HepG2 (cell line): Measurements from ENCODE around the gene PPM1E. TPM values are rescaled to one million over a fixed set of nuclear protein-coding genes. Genes with fewer than 3 reads are reported as not detected.

ENCODE experiments used
- AHR ChIP-seq: IDR thresholded peaks from 2 replicates; pipeline ENCODE4 v1.6.1; 2018; ENCODE audit warnings: missing genetic modification reagents, missing compliant biosample characterization
- ARID2 ChIP-seq: sonication (generic); formaldehyde crosslinking; IDR thresholded peaks from 2 replicates; pipeline ENCODE4 v1.8.1; 2022; ENCODE audit warnings: mild to moderate bottlenecking, missing genetic modification reagents, borderline replicate concordance
- CAMTA2 ChIP-seq: sonication (generic); formaldehyde crosslinking; IDR thresholded peaks from 2 replicates; pipeline ENCODE4 v1.4.0; 2020; ENCODE audit warnings: mild to moderate bottlenecking, missing genetic modification reagents, borderline replicate concordance
- DPF2 ChIP-seq: sonication (generic); formaldehyde crosslinking; IDR thresholded peaks from 2 replicates; pipeline ENCODE4 v1.4.0; 2020; ENCODE audit warnings: mild to moderate bottlenecking, low read depth, missing genetic modification reagents, borderline replicate concordance
- EHMT2 ChIP-seq: fragments of 200-600 bp; sonication (generic); IDR thresholded peaks from 2 replicates; pipeline ENCODE4 v1.7.0; 2017; ENCODE audit warnings: antibody characterized with exemption, low read depth, low read length, borderline replicate concordance
- EZH2 ChIP-seq: conservative IDR thresholded peaks from 2 replicates; pipeline ENCODE4 v1.6.1; 2012; ENCODE audit warnings: mild to moderate bottlenecking, low read depth, low read length, moderate library complexity
- FOXA3 ChIP-seq: IDR thresholded peaks from 2 replicates; pipeline ENCODE4 v1.6.1; 2016; ENCODE audit warnings: missing genetic modification reagents, missing compliant biosample characterization
- GABPB1 ChIP-seq: IDR thresholded peaks from 2 replicates; pipeline ENCODE4 v1.6.1; 2016; ENCODE audit warnings: mild to moderate bottlenecking, missing genetic modification reagents, moderate library complexity, missing compliant biosample characterization
- MTA1 ChIP-seq: sonication (generic); formaldehyde crosslinking; IDR thresholded peaks from 2 replicates; pipeline ENCODE4 v1.4.0; 2020; ENCODE audit warnings: missing genetic modification reagents, mild to moderate bottlenecking, borderline replicate concordance
- NKX3-1 ChIP-seq: sonication (generic); formaldehyde crosslinking; IDR thresholded peaks from 2 replicates; pipeline ENCODE4 v1.5.0; 2020; ENCODE audit warnings: missing genetic modification reagents
- RARG ChIP-seq: sonication (generic); formaldehyde crosslinking; IDR thresholded peaks from 2 replicates; pipeline ENCODE4 v1.4.0; 2020; ENCODE audit warnings: low read depth, mild to moderate bottlenecking, missing genetic modification reagents
- SAP130 ChIP-seq: IDR thresholded peaks from 2 replicates; pipeline ENCODE4 v1.6.1; 2016; ENCODE audit warnings: low read depth
- SP2 ChIP-seq: sonication (generic); formaldehyde crosslinking; IDR thresholded peaks from 2 replicates; pipeline ENCODE4 v1.5.1; 2020; ENCODE audit warnings: mild to moderate bottlenecking, missing genetic modification reagents
- SP4 ChIP-seq: sonication (generic); formaldehyde crosslinking; IDR thresholded peaks from 2 replicates; pipeline ENCODE4 v1.8.1; 2023; ENCODE audit warnings: mild to moderate bottlenecking, missing genetic modification reagents
- YY1 ChIP-seq: IDR thresholded peaks from 2 replicates; pipeline ENCODE4 v1.6.1; 2011; ENCODE audit warnings: low read length, low read depth, moderate library complexity, mild to moderate bottlenecking; ENCODE audit not compliant: insufficient read depth, insufficient replicate concordance
- ZC3H13 ChIP-seq: sonication (generic); formaldehyde crosslinking; IDR thresholded peaks from 2 replicates; pipeline ENCODE4 v1.8.1; 2023; ENCODE audit warnings: mild to moderate bottlenecking, missing genetic modification reagents, moderate library complexity
- ZFX ChIP-seq: sonication (generic); formaldehyde crosslinking; IDR thresholded peaks from 2 replicates; pipeline ENCODE4 v1.4.0; 2020; ENCODE audit warnings: mild to moderate bottlenecking, low read depth, missing genetic modification reagents, moderate library complexity
- ZMYM3 ChIP-seq: sonication (generic); formaldehyde crosslinking; IDR thresholded peaks from 2 replicates; pipeline ENCODE4 v1.5.1; 2020; ENCODE audit warnings: mild to moderate bottlenecking, missing genetic modification reagents
- ZNF343 ChIP-seq: sonication (generic); formaldehyde crosslinking; IDR thresholded peaks from 2 replicates; pipeline ENCODE4 v1.4.0; 2020; ENCODE audit warnings: mild to moderate bottlenecking, missing genetic modification reagents
- ZNF546 ChIP-seq: sonication (generic); formaldehyde crosslinking; conservative IDR thresholded peaks from 2 replicates; pipeline ENCODE4 v1.8.1; 2023; ENCODE audit warnings: mild to moderate bottlenecking, missing genetic modification reagents
- ZNF563 ChIP-seq: sonication (generic); formaldehyde crosslinking; IDR thresholded peaks from 2 replicates; pipeline ENCODE4 v1.8.0; 2022; ENCODE audit warnings: mild to moderate bottlenecking, moderate library complexity, missing genetic modification reagents
- ZNF569 ChIP-seq: sonication (generic); formaldehyde crosslinking; IDR thresholded peaks from 2 replicates; pipeline ENCODE4 v1.5.0; 2020; ENCODE audit warnings: mild to moderate bottlenecking, missing genetic modification reagents, moderate library complexity, borderline replicate concordance
- ZNF766 ChIP-seq: sonication (generic); formaldehyde crosslinking; IDR thresholded peaks from 2 replicates; pipeline ENCODE4 v1.5.0; 2020; ENCODE audit warnings: missing genetic modification reagents, borderline replicate concordance
- polyA plus RNA-seq, 8 experiments: library from polyadenylated mRNA; depleted of rRNA in 3 of 8; stranded (reverse) in 7 of 8; unstranded in 1 of 8; fragments of >200 nt; fragmentation: Illumina TruSeq in 4 of 8; extraction: Trizol in 4 of 8; gene quantifications; 2 replicates each; pipeline versions ENCODE4 v1.2.1 to v1.2.3, GENCODE V29; 2011 to 2016; ENCODE audit warnings: low read depth in 4 of 8, missing spikeins in 1 of 8, mixed read lengths in 1 of 8; ENCODE audit not compliant: insufficient read depth in 1 of 8
- total RNA-seq, 5 experiments: library from RNA; depleted of rRNA; stranded (reverse); fragments of >200 nt; fragmentation: Illumina TruSeq; extraction: Trizol; gene quantifications; 2 replicates each; pipeline ENCODE4 v1.2.3, GENCODE V29; 2016; ENCODE audit warnings: low read depth in 1 of 5
- TF ChIP-seq, protein P1 (sequence below): sonication (generic); formaldehyde crosslinking; IDR thresholded peaks from 2 replicates; pipeline ENCODE4 v1.5.0; 2020; ENCODE audit warnings: missing genetic modification reagents, mild to moderate bottlenecking, borderline replicate concordance
- TF ChIP-seq, protein P2 (sequence below): sonication (generic); formaldehyde crosslinking; IDR thresholded peaks from 2 replicates; pipeline ENCODE4 v1.5.1; 2020; ENCODE audit warnings: mild to moderate bottlenecking, missing genetic modification reagents, moderate library complexity
- TF ChIP-seq, protein P3 (sequence below): sonication (generic); formaldehyde crosslinking; IDR thresholded peaks from 2 replicates; pipeline ENCODE4 v1.8.1; 2023; ENCODE audit warnings: mild to moderate bottlenecking, missing genetic modification reagents

PPM1E gene
- total and polyA plus RNA-seq, 2 of the 13 experiments (the other 11 are each of a cell fraction or from before 2014, with no cell fraction given) = 0.15 TPM; not detected in 1

DNA sequence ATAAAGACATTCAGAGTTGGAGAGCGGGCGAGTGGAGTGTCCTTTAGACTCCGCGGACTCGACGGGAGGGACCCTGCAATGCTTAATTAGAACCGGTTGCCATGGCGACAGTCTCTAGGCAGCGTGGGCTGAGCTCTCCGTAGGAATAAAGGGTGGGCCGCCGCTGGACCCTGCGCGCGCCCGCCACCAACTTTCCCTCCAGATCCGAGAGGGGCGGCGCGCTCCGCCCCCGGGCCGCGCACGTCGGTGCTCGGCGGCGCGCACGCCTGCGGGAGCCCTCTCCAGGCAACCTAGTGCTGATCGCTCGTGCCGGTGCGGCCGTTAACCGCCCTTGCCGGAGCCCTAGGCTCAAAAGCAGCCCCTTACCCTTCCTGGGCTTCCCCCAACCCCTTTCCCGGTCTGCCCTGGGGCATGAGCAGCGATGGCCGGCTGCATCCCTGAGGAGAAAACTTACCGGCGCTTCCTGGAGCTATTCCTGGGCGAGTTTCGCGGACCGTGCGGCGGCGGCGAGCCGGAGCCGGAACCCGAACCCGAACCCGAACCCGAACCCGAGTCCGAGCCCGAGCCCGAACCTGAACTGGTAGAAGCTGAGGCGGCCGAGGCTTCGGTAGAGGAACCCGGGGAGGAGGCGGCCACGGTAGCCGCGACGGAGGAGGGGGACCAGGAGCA is at the start of gene PPM1E (continued):
- TF ChIP-seq ZNF546 (CRISPR knock-in tag) (peak; percentile 30; the same call in 1 of the 2 replicates), ZNF569 (CRISPR knock-in tag) (no peak), EHMT2 (no peak), SAP130 (0 out of 2 replicates have a peak, but pooled peaks have one; percentile 34), ZFX (CRISPR knock-in tag) (peak; percentile 24; the same call in 1 of the 2 replicates), NKX3-1 (CRISPR knock-in tag) (no peak), CAMTA2 (CRISPR knock-in tag) (peak; percentile 56; the same call in 1 of the 2 replicates), SP4 (CRISPR knock-in tag) (no peak), ZMYM3 (CRISPR knock-in tag) (no peak), MTA1 (CRISPR knock-in tag) (peak; percentile 29; the same call in 1 of the 2 replicates), ZNF766 (no peak), ZNF343 (CRISPR knock-in tag) (0 out of 2 replicates have a peak, but pooled peaks have one; percentile 53), ZC3H13 (CRISPR knock-in tag) (0 out of 2 replicates have a peak, but pooled peaks have one; percentile 34), EZH2 (peak; percentile 32; the same call in 1 of the 2 replicates), RARG (CRISPR knock-in tag) (no peak), DPF2 (CRISPR knock-in tag) (no peak), SP2 (CRISPR knock-in tag) (no peak), ARID2 (peak; percentile 49; the same call in 1 of the 2 replicates), YY1 (peak; percentile 9), FOXA3 (CRISPR knock-in tag) (no peak), ZNF563 (CRISPR knock-in tag) (0 out of 2 replicates have a peak, but pooled peaks have one; percentile 20), AHR (CRISPR knock-in tag) (peak; percentile 24; the same call in 1 of the 2 replicates), GABPB1 (CRISPR knock-in tag) (peak; percentile 60; the same call in 1 of the 2 replicates)
- TF ChIP-seq, protein P1, sequence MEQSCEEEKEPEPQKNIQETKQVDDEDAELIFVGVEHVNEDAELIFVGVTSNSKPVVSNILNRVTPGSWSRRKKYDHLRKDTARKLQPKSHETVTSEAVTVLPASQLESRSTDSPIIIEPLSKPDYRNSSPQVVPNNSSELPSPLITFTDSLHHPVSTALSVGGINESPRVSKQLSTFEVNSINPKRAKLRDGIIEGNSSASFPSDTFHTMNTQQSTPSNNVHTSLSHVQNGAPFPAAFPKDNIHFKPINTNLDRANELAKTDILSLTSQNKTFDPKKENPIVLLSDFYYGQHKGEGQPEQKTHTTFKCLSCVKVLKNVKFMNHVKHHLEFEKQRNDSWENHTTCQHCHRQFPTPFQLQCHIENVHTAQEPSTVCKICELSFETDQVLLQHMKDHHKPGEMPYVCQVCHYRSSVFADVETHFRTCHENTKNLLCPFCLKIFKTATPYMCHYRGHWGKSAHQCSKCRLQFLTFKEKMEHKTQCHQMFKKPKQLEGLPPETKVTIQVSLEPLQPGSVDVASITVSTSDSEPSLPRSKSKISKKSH (CRISPR knock-in tag) = peak; percentile 41; the same call in 1 of the 2 replicates
- TF ChIP-seq, protein P2, sequence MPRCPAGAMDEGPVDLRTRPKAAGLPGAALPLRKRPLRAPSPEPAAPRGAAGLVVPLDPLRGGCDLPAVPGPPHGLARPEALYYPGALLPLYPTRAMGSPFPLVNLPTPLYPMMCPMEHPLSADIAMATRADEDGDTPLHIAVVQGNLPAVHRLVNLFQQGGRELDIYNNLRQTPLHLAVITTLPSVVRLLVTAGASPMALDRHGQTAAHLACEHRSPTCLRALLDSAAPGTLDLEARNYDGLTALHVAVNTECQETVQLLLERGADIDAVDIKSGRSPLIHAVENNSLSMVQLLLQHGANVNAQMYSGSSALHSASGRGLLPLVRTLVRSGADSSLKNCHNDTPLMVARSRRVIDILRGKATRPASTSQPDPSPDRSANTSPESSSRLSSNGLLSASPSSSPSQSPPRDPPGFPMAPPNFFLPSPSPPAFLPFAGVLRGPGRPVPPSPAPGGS (CRISPR knock-in tag) = peak; percentile 39; the same call in 1 of the 2 replicates
- TF ChIP-seq, protein P3, sequence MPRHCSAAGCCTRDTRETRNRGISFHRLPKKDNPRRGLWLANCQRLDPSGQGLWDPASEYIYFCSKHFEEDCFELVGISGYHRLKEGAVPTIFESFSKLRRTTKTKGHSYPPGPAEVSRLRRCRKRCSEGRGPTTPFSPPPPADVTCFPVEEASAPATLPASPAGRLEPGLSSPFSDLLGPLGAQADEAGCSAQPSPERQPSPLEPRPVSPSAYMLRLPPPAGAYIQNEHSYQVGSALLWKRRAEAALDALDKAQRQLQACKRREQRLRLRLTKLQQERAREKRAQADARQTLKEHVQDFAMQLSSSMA (CRISPR knock-in tag) = 0 out of 2 replicates have a peak, but pooled peaks have one; percentile 35
